HG03442 (cell line): Measurements from ENCODE around the gene RGMA.

Experiments used
- ATAC-seq: cut with Tn5 transposase; IDR thresholded peaks from one replicate; pipeline ENCODE4 v1.9.1; 2021; ENCODE audit warnings: mild to moderate bottlenecking, moderate library complexity; ENCODE audit not compliant: unreplicated experiment

Gene RGMA

GRCh38 chr15:93020976-93021772 lies 67.8 kb downstream of the RGMA start:
- peak; percentile 74 for ATAC-seq

- ATAC-seq = no peak
Observed at GRCh38 chr15:93019971-93020370, 69.0 kb downstream of the RGMA start.

DNA sequence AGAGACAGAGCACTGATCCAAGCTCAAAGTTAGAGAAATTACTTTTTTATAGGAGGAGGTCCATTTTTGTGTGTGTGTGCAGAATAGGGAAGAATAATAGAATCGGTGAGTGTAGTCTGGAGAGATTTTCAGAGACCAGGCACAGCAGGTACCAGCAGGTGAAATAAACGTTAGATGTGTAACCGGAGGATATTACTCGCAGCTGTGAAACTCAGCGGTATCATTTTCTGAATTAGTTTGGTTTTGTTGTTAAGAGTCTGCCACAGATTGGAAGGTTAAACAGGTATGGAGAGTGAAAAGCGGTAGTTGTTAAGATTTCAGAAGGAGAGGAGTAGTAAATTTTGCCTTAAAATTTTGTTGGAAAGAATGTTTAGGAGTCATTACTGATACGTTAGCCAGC lies 69.9 kb downstream of the RGMA start:
- ATAC-seq = no peak

DNA sequence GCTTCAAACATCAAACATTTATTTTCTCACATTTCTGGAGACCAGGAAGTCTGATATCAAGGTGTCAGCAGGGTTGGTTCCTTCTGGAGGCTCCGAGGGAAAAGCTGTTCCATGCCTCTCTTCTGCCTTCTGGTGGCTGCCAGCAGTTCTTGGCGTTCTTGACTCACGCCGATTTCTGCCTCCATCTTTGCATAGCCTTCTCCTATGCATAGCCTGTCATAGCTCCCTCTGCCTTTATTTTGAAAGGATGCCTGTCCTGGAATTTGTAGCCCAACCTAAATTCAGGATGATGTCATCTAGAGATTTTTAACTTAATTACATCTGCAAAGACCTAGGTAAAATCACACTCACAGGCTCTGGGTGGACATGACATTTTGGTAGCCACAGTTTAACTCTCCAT lies 70.4 kb downstream of the RGMA start:
- ATAC-seq = no peak

GRCh38 chr15:93017526-93017925 lies 71.5 kb downstream of the RGMA start:
- ATAC-seq = no peak

DNA sequence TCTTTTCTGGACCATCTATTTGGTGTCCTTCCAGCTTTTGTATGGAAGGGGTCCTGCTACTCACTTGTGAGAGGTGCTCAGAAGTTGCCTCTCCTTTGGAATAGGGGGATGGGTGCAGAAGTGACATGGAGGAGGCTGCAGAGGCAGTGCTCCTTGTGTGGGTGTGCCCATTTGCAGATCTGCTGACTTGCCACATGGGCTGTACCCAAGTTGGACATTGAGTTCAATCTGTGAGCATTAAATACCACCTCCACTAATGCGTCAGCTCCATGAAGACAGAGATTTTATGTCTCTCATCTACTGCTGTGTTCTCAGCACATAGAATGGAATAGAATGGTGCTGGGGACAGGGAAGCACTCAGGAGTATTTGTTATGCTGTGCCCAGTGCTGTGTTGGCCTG lies 76.2 kb downstream of the RGMA start:
- no peak for ATAC-seq

DNA sequence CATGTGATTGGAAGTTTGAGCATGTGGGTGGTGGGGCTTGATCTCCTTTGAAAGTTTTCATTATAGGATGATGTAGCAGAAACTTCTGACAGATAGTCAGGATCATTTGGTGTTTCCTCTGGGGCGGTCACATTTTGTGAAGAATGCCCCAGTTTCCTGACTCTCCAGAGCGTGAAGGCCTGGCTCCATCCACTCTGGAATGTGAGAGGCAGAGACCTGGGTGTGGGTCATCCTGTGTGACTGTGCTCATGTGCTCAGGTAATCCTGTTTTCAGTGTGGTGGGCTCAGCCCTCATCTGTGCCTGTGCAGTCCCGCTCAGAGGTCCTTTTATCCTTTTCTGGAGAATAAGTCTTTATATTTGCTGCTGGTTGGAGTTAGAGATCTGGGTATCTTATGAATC lies 81.0 kb downstream of the RGMA start:
- no peak for ATAC-seq

DNA sequence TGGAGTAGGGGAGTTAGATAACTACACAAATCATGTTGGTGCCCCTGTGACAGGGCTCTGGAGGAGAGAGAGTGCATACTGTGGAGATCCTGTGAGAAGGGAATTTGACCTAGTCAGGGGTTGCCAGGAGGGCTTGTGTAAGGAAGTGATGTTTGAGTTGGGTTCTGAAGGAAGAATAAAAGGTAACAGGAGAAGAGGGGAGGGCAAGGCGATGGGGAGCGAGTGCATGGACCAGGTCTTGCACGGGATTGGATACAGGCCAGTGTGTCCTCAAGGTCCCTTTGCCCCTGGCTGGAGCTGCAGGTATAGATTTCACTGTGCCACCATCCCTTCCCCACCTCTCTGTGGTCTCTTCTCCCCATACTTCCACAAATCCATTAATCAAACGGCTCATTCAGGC lies 83.9 kb downstream of the RGMA start:
- ATAC-seq = no peak

DNA sequence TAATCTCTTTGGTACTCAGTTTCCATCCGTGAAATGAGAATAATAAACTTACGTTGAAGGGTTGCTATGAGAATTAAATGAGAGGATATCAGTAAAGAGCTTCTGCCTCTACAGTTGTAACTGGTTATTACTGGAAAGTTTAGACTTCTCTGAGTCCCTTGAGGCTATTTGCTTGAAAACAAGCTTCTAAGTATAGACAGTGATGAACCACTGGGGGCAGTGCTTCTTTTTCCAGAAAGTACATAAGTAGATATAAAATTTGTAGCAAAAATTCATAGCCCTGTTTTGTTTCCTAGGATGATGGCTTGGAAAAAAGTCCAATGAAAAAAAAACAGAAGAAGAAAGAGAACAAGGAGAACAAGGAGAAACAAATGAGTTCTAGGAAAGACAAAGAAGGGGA lies 87.1 kb downstream of the RGMA start:
- ATAC-seq = no peak

GRCh38 chr15:93001156-93001555 lies 87.9 kb downstream of the RGMA start:
- no peak for ATAC-seq

- no peak for ATAC-seq
Observed at GRCh38 chr15:92997821-92998220, 91.2 kb downstream of the RGMA start.

- ATAC-seq = no peak
Observed at GRCh38 chr15:92992720-92993119, 96.3 kb downstream of the RGMA start.

DNA sequence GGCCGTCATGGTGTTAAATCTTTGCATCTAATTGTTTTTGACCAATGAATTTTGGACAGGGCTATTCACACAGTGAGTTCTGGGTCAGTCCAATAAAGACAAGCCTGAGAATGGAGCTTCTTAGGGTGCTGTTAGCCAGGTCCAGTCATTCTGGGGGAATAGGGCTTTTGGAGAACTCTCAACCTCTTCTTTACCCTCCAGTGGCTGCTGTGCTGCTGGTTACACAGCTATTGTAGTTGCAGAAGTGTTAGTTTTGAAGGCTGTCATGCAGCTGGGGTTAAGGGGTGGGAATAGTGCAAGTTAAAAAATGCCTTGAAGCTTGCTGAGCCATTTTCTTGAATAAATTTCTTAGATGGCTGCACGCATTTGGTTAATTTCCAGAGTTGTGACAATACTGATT lies 99.0 kb downstream of the RGMA start:
- ATAC-seq = no peak

DNA sequence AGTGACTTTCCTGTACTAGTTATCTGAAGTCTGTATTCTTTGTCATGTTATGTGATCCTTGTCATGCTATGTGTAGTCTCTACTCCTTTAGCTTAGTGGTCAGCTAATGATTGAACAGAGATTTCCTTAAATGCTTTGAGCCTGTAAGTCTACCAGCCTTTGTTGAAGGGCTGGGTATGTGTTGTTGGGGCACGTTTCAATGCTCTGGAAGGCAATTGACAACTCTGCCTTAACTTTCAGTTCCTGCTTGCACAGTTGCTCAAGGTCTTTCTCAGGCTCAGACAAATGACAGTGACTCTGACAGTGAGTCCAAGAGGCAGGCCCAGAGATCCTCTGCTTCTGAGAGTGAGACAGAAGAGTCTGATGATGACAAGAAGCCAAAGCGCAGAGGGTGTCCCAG lies 99.5 kb downstream of the RGMA start:
- no peak for ATAC-seq
